Tibial nerve (tissue), 4 donors: Measurements from ENCODE around the gene HDGF. TPM values are rescaled to one million over a fixed set of nuclear protein-coding genes. Genes with fewer than 3 reads are reported as not detected.

Source experiments
- DNase-seq, 2 donors: peaks; one replicate each; pipeline ENCODE4 v3.0.0-alpha.2; 2019; ENCODE audit warnings: low spot score in 2 of 2
- H3K27ac ChIP-seq, 4 donors: fragments of 200-600 bp; sonication (generic) in 3 of 4; one replicate each; pipeline ENCODE4 v1.5.1; 2017 to 2019; ENCODE audit warnings: mild to moderate bottlenecking in 1 of 4
- H3K27me3 ChIP-seq, 2 donors: fragments of 200-600 bp; sonication (generic) in 1 of 2; one replicate each; pipeline versions ENCODE4 v1.5.1 to v1.6.0; 2017 to 2019
- H3K36me3 ChIP-seq, 3 donors: fragments of 200-600 bp; sonication (generic); one replicate each; pipeline ENCODE4 v1.5.1; 2018 to 2019
- H3K4me1 ChIP-seq, 4 donors: fragments of 200-600 bp; sonication (generic) in 3 of 4; one replicate each; pipeline ENCODE4 v1.5.1; 2017 to 2019
- H3K4me3 ChIP-seq, 4 donors: fragments of 200-600 bp; sonication (generic) in 3 of 4; one replicate each; pipeline ENCODE4 v1.5.1; 2017 to 2019; ENCODE audit warnings: mild to moderate bottlenecking in 1 of 4, moderate library complexity in 1 of 4
- H3K9me3 ChIP-seq, 4 donors: fragments of 200-600 bp; sonication (generic) in 3 of 4; one replicate each; pipeline ENCODE4 v1.5.1; 2017 to 2019
- CTCF ChIP-seq, 5 experiments: fragments of 200-600 bp in 3 of 5; fragments of 450-650 bp in 2 of 5; sonication (generic) in 3 of 5; IDR thresholded peaks; one replicate each; pipeline ENCODE4 v1.5.1; 2016 to 2019; ENCODE audit warnings: antibody characterized with exemption in 5 of 5, mild to moderate bottlenecking in 3 of 5, moderate library complexity in 2 of 5
- EP300 ChIP-seq, 2 donors: sonication (generic); formaldehyde crosslinking; IDR thresholded peaks; one replicate each; pipeline ENCODE4 v1.6.1; 2017; ENCODE audit warnings: antibody characterized with exemption in 2 of 2, mild to moderate bottlenecking in 1 of 2
- POLR2A ChIP-seq, 2 donors: fragments of 450-650 bp; IDR thresholded peaks; one replicate each; pipeline ENCODE4 v1.6.1; 2017; ENCODE audit warnings: antibody characterized with exemption in 2 of 2, mild to moderate bottlenecking in 2 of 2, moderate library complexity in 2 of 2
- WGBS, 2 donors: methylation state at CpG; one replicate each; pipeline ENCODE4 v1.1.5; 2018; 5-methylcytosine and 5-hydroxymethylcytosine counted together
- total RNA-seq, 4 donors: library from RNA; depleted of rRNA; stranded (reverse); fragments of >200 nt; gene quantifications; one replicate each; pipeline ENCODE4 v1.1.0, GENCODE V29; 2016

Gene HDGF
- total RNA-seq, 4 donors from 2014 or later: 120 to 177 (median 157) TPM

- H3K36me3 ChIP-seq: peaks cover 0 to 42% (median 2%) of the 10 kb centered on the region in 3 donors
- peak in 1 of 2 donors; percentile 2 for TF ChIP-seq EP300 (IDR thresholded peaks at IDR 0.05)
- no peak for TF ChIP-seq CTCF (IDR thresholded peaks at IDR 0.05)
- no peak for TF ChIP-seq POLR2A (IDR thresholded peaks at IDR 0.05)
- 0 to 3% methylated on average over 17 to 44 of the region's 46 CpGs for whole genome bisulfite sequencing, 2 donors
- peak within 1 kb of the TSS; percentile 67 to 95 (median 88) for H3K4me3 ChIP-seq
- H3K27me3 ChIP-seq: no peaks in the 10 kb centered on the region
- H3K9me3 ChIP-seq: no peaks in the 10 kb centered on the region
- H3K4me1 ChIP-seq: peaks cover 0 to 58% (median 35%) of the 10 kb centered on the region in 4 donors
- peak within 1 kb of the TSS; percentile 97 to 100 (median 98) for H3K27ac ChIP-seq
- DNase-seq: peak; percentile 51 to 65
Observed at GRCh38 chr1:156727926-156728598, 23.4 kb downstream of the HDGF start, which contains the start of gene METTL25B. TSS of gene METTL25B (plus strand) at chr1:156728469. CDS start at chr1:156729105, 636 bp downstream.

- H3K4me3 ChIP-seq: peak overlapping the region; percentile 67 to 95 (median 88)
- no peak for DNase-seq
- WGBS, 2 donors: 46 to 51% methylated on average over 7 of the region's 7 CpGs
- peak overlapping the region in 3 of 4 donors; percentile 98 to 100 (median 99) for H3K27ac ChIP-seq
- TF ChIP-seq EP300 (IDR thresholded peaks at IDR 0.05): no peak
- TF ChIP-seq POLR2A (IDR thresholded peaks at IDR 0.05): no peak
- TF ChIP-seq CTCF (IDR thresholded peaks at IDR 0.05): no peak
- H3K27me3 ChIP-seq: no peaks in the 10 kb centered on the region
- no peaks in the 10 kb centered on the region for H3K9me3 ChIP-seq
- H3K36me3 ChIP-seq: peaks cover 0 to 42% (median 7%) of the 10 kb centered on the region in 3 donors
- peaks cover 0 to 58% (median 35%) of the 10 kb centered on the region in 4 donors for H3K4me1 ChIP-seq
Observed at GRCh38 chr1:156727492-156727891, 24.0 kb downstream of the HDGF start.

GRCh38 chr1:156726549-156727226 is 24.8 kb downstream of the HDGF start:
- H3K27ac ChIP-seq: peak overlapping the region in 1 of 4 donors; percentile 100
- peak in 1 of 2 donors; percentile 77 for DNase-seq
- TF ChIP-seq POLR2A (IDR thresholded peaks at IDR 0.05) (no peak), CTCF (IDR thresholded peaks at IDR 0.05) (peak; percentile 28 to 36 (median 30))
- H3K4me1 ChIP-seq: peaks cover 0 to 58% (median 36%) of the 10 kb centered on the region in 4 donors
- WGBS, 2 donors: 48 to 52% methylated on average over 15 of the region's 15 CpGs
- H3K36me3 ChIP-seq: peaks cover 0 to 41% (median 7%) of the 10 kb centered on the region in 3 donors
- no peaks in the 10 kb centered on the region for H3K27me3 ChIP-seq
- H3K9me3 ChIP-seq: no peaks in the 10 kb centered on the region
- peak overlapping the region in 3 of 4 donors; percentile 21 to 95 (median 26) for H3K4me3 ChIP-seq

GRCh38 chr1:156725683-156726280 is 25.7 kb downstream of the HDGF start:
- Histone ChIP-seq H3K27me3 (no peaks in the 10 kb centered on the region), H3K9me3 (no peaks in the 10 kb centered on the region), H3K4me3 (peak overlapping the region; percentile 3 to 26 (median 20)), H3K4me1 (peaks cover 0 to 58% (median 38%) of the 10 kb centered on the region in 4 donors), H3K36me3 (peaks cover 0 to 46% (median 7%) of the 10 kb centered on the region in 3 donors), H3K27ac (peak overlapping the region in 2 of 4 donors; percentile 5 to 38)
- 11 to 13% methylated on average over 18 of the region's 18 CpGs for WGBS, 2 donors
- peak; percentile 87 to 97 (median 93) for TF ChIP-seq CTCF (IDR thresholded peaks at IDR 0.05)
- no peak for TF ChIP-seq POLR2A (IDR thresholded peaks at IDR 0.05)
- peak in 1 of 2 donors; percentile 52 for TF ChIP-seq EP300 (IDR thresholded peaks at IDR 0.05)
- DNase-seq: peak; percentile 77 to 84
